Epidermal melanocyte (primary cell): ENCODE measurements around the gene PEX14.
"Not testable (repeated sequence)": the region's sequence is repeated elsewhere in the genome, so short reads cannot be mapped to it uniquely, and the experiment has no call there.

ENCODE experiments used
- DNase-seq: peaks from one replicate; pipeline ENCODE4 v3.0.0; 2011; ENCODE audit warnings: low spot score; ENCODE audit not compliant: insufficient read length

The PEX14 gene

DNA sequence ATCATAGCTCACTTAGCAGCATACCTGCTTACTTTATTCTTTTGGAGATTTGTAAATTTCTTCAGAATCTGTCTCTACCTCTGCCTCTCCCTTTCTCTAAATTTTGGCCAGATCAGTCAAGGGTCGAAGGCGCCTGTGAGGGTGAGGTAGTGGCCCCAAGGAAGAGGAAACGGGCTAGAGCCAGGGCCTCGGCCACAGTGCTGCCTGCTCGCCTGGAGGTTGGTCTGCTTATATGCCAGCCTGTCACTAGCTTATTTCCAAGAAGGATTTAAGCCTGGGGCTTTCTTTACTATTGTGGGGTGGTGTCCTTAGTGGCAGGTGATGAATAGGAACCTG lies 19.6 kb downstream of the PEX14 start:
- DNase-seq: no peak

GRCh38 chr1:10494754-10495474 lies 20.2 kb downstream of the PEX14 start:
- DNase-seq: peak; percentile 78

GRCh38 chr1:10495475-10495817 lies 20.7 kb downstream of the PEX14 start:
- no peak for DNase-seq

- DNase-seq: no peak
These were observed 21.2 kb downstream of the PEX14 start for GRCh38 chr1:10495952-10496351.

- DNase-seq: no peak
These were observed 22.4 kb downstream of the PEX14 start for GRCh38 chr1:10497109-10497508.

DNA sequence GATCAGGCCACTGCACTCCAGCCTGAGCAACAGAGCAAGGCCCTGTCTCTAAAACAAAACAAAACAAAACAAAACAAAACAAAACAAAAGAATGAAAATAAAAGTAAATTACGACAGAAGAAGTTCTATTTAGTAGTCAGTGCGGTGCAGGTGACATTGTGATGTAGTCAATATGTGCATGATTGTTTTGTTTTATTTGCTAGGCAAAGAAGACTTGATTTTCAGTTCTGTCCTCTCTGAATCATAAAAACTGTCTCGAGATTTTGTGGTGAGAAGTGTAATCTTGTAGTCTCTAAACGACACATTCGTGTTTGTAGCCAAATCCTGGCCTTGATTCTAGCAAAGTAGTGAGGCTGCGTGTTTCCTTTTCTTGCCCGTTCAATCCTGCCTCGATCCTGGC lies 23.5 kb downstream of the PEX14 start:
- no peak for DNase-seq

DNA sequence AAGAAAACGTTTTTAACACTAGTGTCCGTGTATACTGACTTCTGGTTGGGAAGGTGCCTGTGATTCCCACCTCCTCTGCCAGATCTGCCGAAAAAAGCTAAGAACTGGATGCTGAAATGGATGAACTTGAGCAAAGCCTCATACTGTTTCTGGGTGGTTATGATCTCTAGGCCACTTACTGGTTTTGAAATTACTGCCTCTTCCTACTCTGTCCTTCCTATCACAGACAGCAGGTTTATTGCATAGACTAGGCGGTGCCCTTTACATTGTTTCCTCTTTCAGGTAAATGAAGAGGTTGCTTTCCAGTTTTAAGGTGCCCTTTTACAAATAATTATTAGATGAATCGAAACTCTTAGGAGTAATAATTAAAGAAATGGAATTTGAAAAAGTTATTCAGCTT lies 27.5 kb downstream of the PEX14 start:
- no peak for DNase-seq

- no peak for DNase-seq
These were observed 29.5 kb downstream of the PEX14 start for GRCh38 chr1:10504249-10504648.

DNA sequence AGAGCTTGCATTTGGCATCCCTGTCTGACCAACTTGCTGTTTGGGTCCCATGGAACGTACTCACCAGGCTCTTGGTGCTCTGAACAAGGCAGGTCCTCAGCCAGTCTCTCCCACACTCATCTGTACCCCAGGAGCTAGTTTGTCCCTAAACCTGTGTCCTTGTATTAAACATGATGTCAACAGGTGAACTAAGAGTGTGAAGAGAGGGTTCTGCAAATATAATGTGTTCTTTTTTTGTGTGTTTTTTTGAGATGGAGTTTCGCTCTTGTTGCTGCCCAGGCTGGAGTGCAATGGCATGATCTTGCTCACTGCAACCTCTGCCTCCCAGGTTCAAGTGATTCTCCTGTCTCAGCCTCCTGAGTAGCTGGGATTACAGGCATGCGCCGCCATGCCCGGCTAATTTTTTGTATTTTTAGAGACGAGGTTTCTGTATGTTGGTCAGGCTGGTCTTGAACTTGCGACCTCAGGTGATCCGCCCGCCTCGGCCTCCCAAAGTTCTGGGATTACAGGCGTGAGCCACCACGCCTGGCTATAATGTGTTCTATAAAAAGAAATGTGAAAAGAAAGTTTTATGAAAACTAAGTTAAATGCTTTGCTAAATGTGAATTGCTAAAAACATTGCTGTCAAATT lies 31.4 kb downstream of the PEX14 start:
- DNase-seq: not testable (repeated sequence)

- DNase-seq: no peak
These were observed 31.9 kb downstream of the PEX14 start for GRCh38 chr1:10506677-10507047.

DNA sequence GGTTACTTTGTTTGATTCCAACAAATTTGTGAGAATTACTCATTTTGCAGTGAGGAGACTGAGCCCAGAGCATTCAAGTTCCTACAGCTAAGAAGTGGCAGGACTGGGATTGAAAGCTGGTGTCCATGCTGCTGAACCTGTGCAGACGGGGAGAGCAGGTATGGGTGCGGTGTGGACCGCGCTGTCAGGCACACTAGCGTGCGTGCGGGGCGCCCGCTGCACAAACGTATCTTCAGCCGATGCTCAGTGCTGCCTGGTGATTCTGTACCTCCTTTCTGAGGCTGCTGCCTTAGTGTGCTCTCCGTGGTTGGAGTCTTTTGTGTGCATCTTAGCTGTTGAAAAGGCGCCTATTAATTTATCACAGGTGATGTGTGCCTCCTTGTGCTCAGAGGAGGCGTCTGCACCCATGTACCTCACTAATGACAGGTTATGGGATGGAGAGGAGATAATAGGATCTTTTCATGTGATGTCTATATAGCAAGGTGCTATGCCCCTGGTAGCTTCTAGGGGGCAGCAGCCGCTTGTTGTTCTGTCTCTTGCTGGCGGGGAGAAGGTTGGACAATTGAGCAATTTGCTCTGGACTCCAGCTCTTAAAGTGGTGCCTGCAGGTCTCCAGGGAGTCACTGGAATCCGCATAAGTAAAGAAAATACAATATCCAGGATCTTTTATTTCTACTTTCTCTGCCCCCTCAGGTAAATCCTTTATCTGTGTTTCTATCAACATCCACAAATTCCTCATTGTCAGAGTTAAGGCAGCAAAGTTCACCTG lies 32.5 kb downstream of the PEX14 start:
- DNase-seq: peak; percentile 37

- DNase-seq: no peak
These were observed 33.8 kb downstream of the PEX14 start for GRCh38 chr1:10508511-10508951.

GRCh38 chr1:10509809-10510509 lies 35.2 kb downstream of the PEX14 start:
- no peak for DNase-seq

- no peak for DNase-seq
These were observed 36.1 kb downstream of the PEX14 start for GRCh38 chr1:10510520-10511493.

- DNase-seq: no peak
These were observed 36.7 kb downstream of the PEX14 start for GRCh38 chr1:10511494-10511885.

DNA sequence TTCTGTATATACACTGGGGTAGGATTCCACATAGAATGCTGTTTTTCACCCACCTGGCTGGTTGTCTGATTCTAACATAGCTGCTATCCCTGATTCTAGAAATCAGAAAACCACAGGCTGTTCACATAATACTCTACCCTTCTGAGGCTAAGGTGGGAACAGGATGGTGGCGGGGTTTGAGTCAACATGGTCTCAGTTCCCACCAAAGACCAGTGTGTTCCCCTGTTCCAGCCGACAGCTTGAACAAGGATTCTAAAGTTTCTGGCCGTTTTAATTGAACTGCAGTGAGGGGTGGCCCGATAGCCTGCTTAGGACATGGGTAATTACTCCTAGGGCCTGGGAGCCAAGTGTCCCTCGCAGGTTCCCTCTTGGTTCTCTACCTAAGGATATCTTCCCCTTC lies 38.4 kb downstream of the PEX14 start:
- DNase-seq: no peak

- DNase-seq: no peak
These were observed 39.9 kb downstream of the PEX14 start for GRCh38 chr1:10514490-10515235.

DNA sequence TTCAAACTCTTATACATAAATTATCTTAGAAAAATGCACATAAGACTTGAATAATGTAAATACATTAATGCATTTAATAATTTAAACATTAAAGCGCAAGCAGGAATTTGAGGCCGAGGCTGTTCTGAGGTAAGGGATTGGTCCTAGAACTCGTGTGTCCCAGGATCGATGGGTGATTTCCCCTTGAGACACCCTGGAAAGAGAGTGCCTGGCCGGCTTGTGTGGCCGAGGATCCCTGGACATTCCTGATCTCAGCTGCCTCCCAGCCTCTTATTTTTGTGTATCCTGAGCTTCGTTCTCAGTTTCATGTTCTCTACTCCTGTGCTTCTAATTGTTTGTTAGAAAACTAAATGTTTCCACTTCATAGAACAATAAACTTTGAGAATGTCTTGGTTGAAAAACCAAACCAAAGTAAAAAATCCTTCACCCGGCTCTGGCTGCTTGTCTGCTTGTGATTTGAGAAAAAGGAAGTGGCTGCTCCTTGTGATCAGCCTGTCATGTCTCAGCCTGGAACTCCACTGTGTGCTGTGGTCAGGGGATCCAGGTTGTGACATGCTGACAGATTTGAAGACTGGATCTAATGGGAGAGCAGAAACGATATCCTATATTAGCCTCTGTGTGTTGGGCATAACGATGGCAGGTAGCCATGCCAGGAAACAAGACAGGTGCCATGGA lies 40.7 kb downstream of the PEX14 start:
- DNase-seq: no peak

- DNase-seq: no peak
These were observed 41.4 kb downstream of the PEX14 start for GRCh38 chr1:10515976-10516750.
